Keratinocyte (primary cell): Measurements from ENCODE around the gene ADGRA1. TPM values are rescaled to one million over a fixed set of nuclear protein-coding genes. Genes with fewer than 3 reads are reported as not detected.

Experiments used
- DNase-seq: peaks from one replicate; pipeline ENCODE4 v3.0.0-alpha.2; 2011; ENCODE audit warnings: low read depth, missing footprints, low spot score
- FAIRE-seq: peaks from 2 replicates; lab custom pipeline; 2011; peaks lifted over from hg19 to GRCh38; lab: Jason Lieb, UNC
- H2AFZ ChIP-seq: 2 replicates; pipeline ENCODE4 v1.6.0; 2012; ENCODE audit warnings: low read length, control low read depth, inconsistent platforms; ENCODE audit not compliant: control insufficient read depth
- H3K27ac ChIP-seq: 2 replicates; pipeline ENCODE4 v1.5.1; 2011; ENCODE audit warnings: low read length; ENCODE audit not compliant: control insufficient read depth, insufficient read depth
- H3K27me3 ChIP-seq: 3 replicates; pipeline ENCODE4 v1.6.0; 2011; ENCODE audit warnings: low read length; ENCODE audit not compliant: control insufficient read depth, insufficient read depth; ENCODE audit errors: extremely low read depth
- H3K36me3 ChIP-seq, 2 experiments: 2 replicates in 1 of 2; 3 replicates in 1 of 2; pipeline ENCODE4 v1.5.1; 2011; ENCODE audit warnings: low read length in 2 of 2, mild to moderate bottlenecking in 1 of 2; ENCODE audit not compliant: control insufficient read depth in 2 of 2, insufficient read depth in 2 of 2; ENCODE audit errors: extremely low read depth in 1 of 2
- H3K4me1 ChIP-seq: 3 replicates; pipeline ENCODE4 v1.5.1; 2011; ENCODE audit warnings: low read length; ENCODE audit not compliant: control insufficient read depth, insufficient read depth; ENCODE audit errors: extremely low read depth
- H3K4me2 ChIP-seq: 3 replicates; pipeline ENCODE4 v1.6.0; 2011; ENCODE audit warnings: low read depth, low read length; ENCODE audit not compliant: control insufficient read depth, insufficient read depth; ENCODE audit errors: extremely low read depth
- H3K4me3 ChIP-seq, 3 experiments: fragments of 200-600 bp in 1 of 3; sonication (generic) in 1 of 3; 2 replicates in 2 of 3; 3 replicates in 1 of 3; pipeline ENCODE4 v1.5.1; 2011 to 2016; ENCODE audit warnings: low read length in 3 of 3, mild to moderate bottlenecking in 3 of 3, control low read depth in 2 of 3, inconsistent platforms in 1 of 3, low read depth in 1 of 3, mixed read lengths in 1 of 3, mixed run types in 1 of 3, moderate library complexity in 1 of 3; ENCODE audit not compliant: control insufficient read depth in 2 of 3, insufficient read depth in 2 of 3; ENCODE audit errors: extremely low read depth in 1 of 3
- H3K79me2 ChIP-seq: 2 replicates; pipeline ENCODE4 v1.6.0; 2012; ENCODE audit warnings: low read length; ENCODE audit not compliant: control insufficient read depth, insufficient read depth
- H3K9ac ChIP-seq: 3 replicates; pipeline ENCODE4 v1.6.0; 2011; ENCODE audit warnings: low read length; ENCODE audit not compliant: control insufficient read depth, insufficient read depth; ENCODE audit errors: extremely low read depth
- H3K9me1 ChIP-seq: 3 replicates; pipeline ENCODE4 v1.6.0; 2011; ENCODE audit warnings: low read length; ENCODE audit not compliant: control insufficient read depth, insufficient read depth; ENCODE audit errors: extremely low read depth
- H3K9me3 ChIP-seq: 2 replicates; pipeline ENCODE4 v1.5.1; 2012; ENCODE audit warnings: low read depth, low read length; ENCODE audit not compliant: control insufficient read depth
- H4K20me1 ChIP-seq: 3 replicates; pipeline ENCODE4 v1.6.0; 2011; ENCODE audit warnings: low read length; ENCODE audit not compliant: control insufficient read depth, insufficient read depth; ENCODE audit errors: extremely low read depth
- CTCF ChIP-seq, 3 experiments: IDR thresholded peaks in 1 of 3; conservative IDR thresholded peaks in 1 of 3; optimal IDR thresholded peaks in 1 of 3; 2 replicates in 2 of 3; 3 replicates in 1 of 3; pipeline versions ENCODE3 to v1.5.1; 2011; ENCODE audit warnings: low read length in 3 of 3, mild to moderate bottlenecking in 3 of 3, moderate library complexity in 2 of 3, control low read depth in 1 of 3, inconsistent platforms in 1 of 3; ENCODE audit not compliant: insufficient read depth in 2 of 3; ENCODE audit errors: extremely low read depth in 1 of 3
- EZH2 ChIP-seq: IDR thresholded peaks from one replicate; pipeline ENCODE4 v1.6.1; 2012; ENCODE audit warnings: inconsistent platforms, mild to moderate bottlenecking, low read length, moderate library complexity
- dilution Hi-C: fragments of 300-500 bp; cut with MboI; formaldehyde crosslinking; loops from one replicate; pipeline ENCODE4 v1.7.0; 2020; ENCODE audit warnings: low sequenced_read_pairs; ENCODE audit not compliant: extremely low pct_ligation_motif_present
- polyA plus RNA-seq, 5 experiments: library from polyadenylated mRNA; depleted of rRNA in 3 of 5; stranded (reverse) in 3 of 5; stranded (forward) in 1 of 5; unstranded in 1 of 5; fragments of >200 nt; gene quantifications; 1 replicate in 1 of 5; 2 replicates in 3 of 5; 3 replicates in 1 of 5; pipeline versions ENCODE4 v1.2.1 to v1.2.3, GENCODE V29; 2011 to 2012; ENCODE audit warnings: missing spikeins in 2 of 5, low read depth in 1 of 5, low replicate concordance in 1 of 5

Gene ADGRA1
- polyA plus RNA-seq, 1 donor (not counting 4 experiments of a cell fraction or from before 2014, with no cell fraction given) = not detected

GRCh38 chr10:133090101-133090500 is 2.4 kb downstream of the ADGRA1 start:
- dilution Hi-C loops = no loop called here
- Histone ChIP-seq H3K79me2 (no peaks in the 10 kb centered on the region), H4K20me1 (no peaks in the 10 kb centered on the region), H3K4me1 (no peaks in the 10 kb centered on the region), H3K9me3 (no peaks in the 10 kb centered on the region), H3K9ac (no peak overlapping the region), H3K4me2 (no peak overlapping the region), H3K27ac (no peak overlapping the region), H3K36me3 (no peaks in the 10 kb centered on the region), H3K4me3 (no peak overlapping the region), H3K9me1 (no peaks in the 10 kb centered on the region), H2AFZ (no peak overlapping the region), H3K27me3 (peaks cover 56% of the 10 kb centered on the region)
- DNase-seq (no peak), FAIRE-seq (no peak)
- TF ChIP-seq CTCF (optimal IDR thresholded peaks at IDR 0.05 in 1 of 3, IDR thresholded peaks at IDR 0.05 in 1 of 3, conservative IDR thresholded peaks at IDR 0.05 in 1 of 3; ENCODE audit: extremely low read depth in 1 of 3, insufficient read depth in 2 of 3, low read length in 3 of 3) (no peak), EZH2 (no peak)

- Histone ChIP-seq H3K27me3 (peaks cover 56% of the 10 kb centered on the region), H3K4me3 (no peak overlapping the region), H3K27ac (no peak overlapping the region), H3K79me2 (no peaks in the 10 kb centered on the region), H3K9ac (no peak overlapping the region), H3K36me3 (no peaks in the 10 kb centered on the region), H2AFZ (no peak overlapping the region), H3K9me3 (no peaks in the 10 kb centered on the region), H3K9me1 (no peaks in the 10 kb centered on the region), H4K20me1 (no peaks in the 10 kb centered on the region), H3K4me2 (no peak overlapping the region), H3K4me1 (no peaks in the 10 kb centered on the region)
- FAIRE-seq = no peak
- TF ChIP-seq EZH2 (no peak), CTCF (optimal IDR thresholded peaks at IDR 0.05 in 1 of 3, IDR thresholded peaks at IDR 0.05 in 1 of 3, conservative IDR thresholded peaks at IDR 0.05 in 1 of 3; ENCODE audit: extremely low read depth in 1 of 3, insufficient read depth in 2 of 3, low read length in 3 of 3) (no peak)
- no peak for DNase-seq
- dilution Hi-C loops = no loop called here
These were observed 2.9 kb downstream of the ADGRA1 start for GRCh38 chr10:133090654-133091053.
